B cell (primary cell): ENCODE measurements around the gene ANTXR1. TPM values are rescaled to one million over a fixed set of nuclear protein-coding genes. Genes with fewer than 3 reads are reported as not detected.

Experiments
- ATAC-seq: fragments of 200-7000 bp; cut with Tn5 transposase; one replicate; pipeline ENCODE4 v1.10.0; 2021; ENCODE audit warnings: low read depth, mild to moderate bottlenecking, moderate number of reproducible peaks, moderate library complexity
- CTCF ChIA-PET: fragments of 350-600 bp; sonication (Branson Sonifier 250); formaldehyde crosslinking; loops from one replicate; lab custom pipeline; 2021; ENCODE audit warnings: antibody characterized with exemption, inconsistent platforms; lab: Charles Lee
- POLR2A ChIA-PET: fragments of 350-600 bp; sonication (Branson Sonifier 250); formaldehyde crosslinking; loops from one replicate; lab custom pipeline; 2021; ENCODE audit warnings: antibody characterized with exemption; lab: Charles Lee
- DNase-seq: peaks from one replicate; pipeline ENCODE4 v3.0.0; 2013
- H2AFZ ChIP-seq: 2 replicates; pipeline ENCODE4 v1.6.1; 2012; ENCODE audit warnings: mild to moderate bottlenecking, low read depth, low read length; ENCODE audit not compliant: insufficient read depth, poor library complexity, severe bottlenecking
- H3K27ac ChIP-seq, 2 donors: 1 replicate in 1 of 2; 2 replicates in 1 of 2; pipeline ENCODE4 v1.5.1; 2012 to 2013; ENCODE audit warnings: low read length in 2 of 2, mild to moderate bottlenecking in 2 of 2, moderate library complexity in 1 of 2
- H3K27me3 ChIP-seq, 4 experiments: fragments of 200-600 bp in 1 of 4; sonication (generic) in 1 of 4; replicated peaks in 1 of 4; 1 replicate in 2 of 4; 2 replicates in 2 of 4; pipeline versions ENCODE4 v1.6.1 to v1.7.0; 2013 to 2016; ENCODE audit warnings: low read length in 3 of 4, mild to moderate bottlenecking in 2 of 4, mixed read lengths in 1 of 4, moderate library complexity in 1 of 4; ENCODE audit not compliant: insufficient read depth in 4 of 4, control insufficient read depth in 3 of 4; ENCODE audit errors: control extremely low read depth in 1 of 4
- H3K36me3 ChIP-seq, 2 experiments: replicated peaks in 1 of 2; 1 replicate in 1 of 2; 2 replicates in 1 of 2; pipeline versions ENCODE4 v1.6.1 to v1.7.1; 2013; ENCODE audit warnings: low read length in 1 of 2; ENCODE audit not compliant: insufficient read depth in 2 of 2, control insufficient read depth in 1 of 2; ENCODE audit errors: control extremely low read depth in 1 of 2, extremely low read depth in 1 of 2
- H3K4me1 ChIP-seq, 2 donors: fragments of 200-600 bp in 1 of 2; sonication (generic) in 1 of 2; 1 replicate in 1 of 2; 2 replicates in 1 of 2; pipeline versions ENCODE4 v1.5.1 to v1.6.1; 2013 to 2017; ENCODE audit warnings: low read length in 2 of 2; ENCODE audit not compliant: control insufficient read depth in 2 of 2, insufficient read depth in 2 of 2
- H3K4me2 ChIP-seq: replicated peaks from 2 replicates; pipeline ENCODE3; 2012; ENCODE audit warnings: mild to moderate bottlenecking, low read depth, low read length; ENCODE audit not compliant: poor library complexity, severe bottlenecking
- H3K4me3 ChIP-seq, 5 experiments: fragments of 200-600 bp in 1 of 5; sonication (generic) in 1 of 5; 1 replicate in 3 of 5; 2 replicates in 2 of 5; pipeline versions ENCODE4 v1.5.1 to v1.7.0; 2011 to 2016; ENCODE audit warnings: low read length in 4 of 5, mild to moderate bottlenecking in 4 of 5, low read depth in 2 of 5, control low read depth in 1 of 5, moderate library complexity in 1 of 5; ENCODE audit not compliant: insufficient read depth in 1 of 5; ENCODE audit errors: control extremely low read depth in 1 of 5, extremely low read depth in 1 of 5
- H3K79me2 ChIP-seq: fragments of 200-600 bp; sonication (generic); one replicate; pipeline ENCODE4 v1.6.0; 2016; ENCODE audit warnings: low read length; ENCODE audit not compliant: control insufficient read depth, insufficient read depth
- H3K9ac ChIP-seq: fragments of 200-600 bp; sonication (generic); 2 replicates; pipeline ENCODE4 v1.6.1; 2017; ENCODE audit warnings: mild to moderate bottlenecking, low read length, moderate library complexity
- H3K9me3 ChIP-seq, 3 donors: one replicate each; pipeline versions ENCODE4 v1.6.1 to v1.7.1; 2013; ENCODE audit warnings: low read length in 2 of 3; ENCODE audit not compliant: control insufficient read depth in 2 of 3, insufficient read depth in 1 of 3; ENCODE audit errors: control extremely low read depth in 1 of 3
- H4K20me1 ChIP-seq: 2 replicates; pipeline ENCODE4 v1.6.0; 2012; ENCODE audit warnings: mild to moderate bottlenecking, low read length; ENCODE audit not compliant: insufficient read depth, control insufficient read depth, poor library complexity, severe bottlenecking
- H3K27ac Mint-ChIP-seq: one replicate; pipeline ENCODE4 v1.8.0; 2021; ENCODE audit warnings: mixed read lengths
- H3K27me3 Mint-ChIP-seq: one replicate; pipeline ENCODE4 v1.8.0; 2021; ENCODE audit warnings: mixed read lengths
- H3K4me1 Mint-ChIP-seq: one replicate; pipeline ENCODE4 v1.8.0; 2021; ENCODE audit warnings: mixed read lengths
- H3K4me3 Mint-ChIP-seq: one replicate; pipeline ENCODE4 v1.8.0; 2021; ENCODE audit warnings: mixed read lengths
- H3K9me3 Mint-ChIP-seq: one replicate; pipeline ENCODE4 v1.8.0; 2022; ENCODE audit warnings: mixed read lengths; ENCODE audit not compliant: insufficient read depth
- EZH2 ChIP-seq: IDR thresholded peaks from 2 replicates; pipeline ENCODE4 v1.6.1; 2012; ENCODE audit warnings: borderline replicate concordance, low read depth, mild to moderate bottlenecking, moderate library complexity, low read length; ENCODE audit not compliant: insufficient read depth, poor library complexity, severe bottlenecking
- WGBS: methylation state at CpG from one replicate; pipeline ENCODE4 v1.1.5; 2013; ENCODE audit warnings: missing lambda C conversion rate; ENCODE audit not compliant: insufficient coverage; 5-methylcytosine and 5-hydroxymethylcytosine counted together
- intact Hi-C: fragments of 100-400 bp; cut with micrococcal nuclease; formaldehyde crosslinking; loops from one replicate; pipeline ENCODE4 v1.10.0; 2022
- polyA plus RNA-seq: library from polyadenylated mRNA; depleted of rRNA; stranded (reverse); fragments of >200 nt; gene quantifications from 2 replicates; pipeline ENCODE4 v1.2.3, GENCODE V29; 2012
- total RNA-seq, 2 donors: library from RNA; stranded (reverse); fragments of 120-200 nt in 1 of 2; gene quantifications; 1 replicate in 1 of 2; 2 replicates in 1 of 2; pipeline versions ENCODE4 v1.2.3 to v1.2.4, GENCODE V29; 2013 to 2022
- TF ChIP-seq, protein P1 (sequence below): fragments of 200-600 bp; IDR thresholded peaks from one replicate; pipeline ENCODE4 v1.8.0; 2022; ENCODE audit warnings: antibody characterized with exemption, mild to moderate bottlenecking

ANTXR1 gene
- total and polyA plus RNA-seq, 2 donors (not counting 1 experiment from before 2014, with no cell fraction given): not detected

- POLR2A ChIA-PET: no interaction called here
- no peaks in the 10 kb centered on the region for H3K36me3 ChIP-seq
- DNase-seq (no peak), ATAC-seq (no peak)
- H3K79me2 ChIP-seq: no peaks in the 10 kb centered on the region
- H3K4me1 ChIP-seq: no peaks in the 10 kb centered on the region
- no peak overlapping the region for H3K27ac ChIP-seq
- Mint-ChIP-seq H3K27me3 (peaks cover 15% of the 10 kb centered on the region), H3K4me1 (no peaks in the 10 kb centered on the region), H3K27ac (no peak overlapping the region), H3K9me3 (peaks cover 2% of the 10 kb centered on the region), H3K4me3 (no peak overlapping the region)
- no peaks in the 10 kb centered on the region for H4K20me1 ChIP-seq
- H3K9me3 ChIP-seq: no peaks in the 10 kb centered on the region
- no peak for TF ChIP-seq EZH2
- TF ChIP-seq, protein P1, sequence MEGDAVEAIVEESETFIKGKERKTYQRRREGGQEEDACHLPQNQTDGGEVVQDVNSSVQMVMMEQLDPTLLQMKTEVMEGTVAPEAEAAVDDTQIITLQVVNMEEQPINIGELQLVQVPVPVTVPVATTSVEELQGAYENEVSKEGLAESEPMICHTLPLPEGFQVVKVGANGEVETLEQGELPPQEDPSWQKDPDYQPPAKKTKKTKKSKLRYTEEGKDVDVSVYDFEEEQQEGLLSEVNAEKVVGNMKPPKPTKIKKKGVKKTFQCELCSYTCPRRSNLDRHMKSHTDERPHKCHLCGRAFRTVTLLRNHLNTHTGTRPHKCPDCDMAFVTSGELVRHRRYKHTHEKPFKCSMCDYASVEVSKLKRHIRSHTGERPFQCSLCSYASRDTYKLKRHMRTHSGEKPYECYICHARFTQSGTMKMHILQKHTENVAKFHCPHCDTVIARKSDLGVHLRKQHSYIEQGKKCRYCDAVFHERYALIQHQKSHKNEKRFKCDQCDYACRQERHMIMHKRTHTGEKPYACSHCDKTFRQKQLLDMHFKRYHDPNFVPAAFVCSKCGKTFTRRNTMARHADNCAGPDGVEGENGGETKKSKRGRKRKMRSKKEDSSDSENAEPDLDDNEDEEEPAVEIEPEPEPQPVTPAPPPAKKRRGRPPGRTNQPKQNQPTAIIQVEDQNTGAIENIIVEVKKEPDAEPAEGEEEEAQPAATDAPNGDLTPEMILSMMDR: no peak
- peaks cover 0 to 5% (median 0%) of the 10 kb centered on the region in 4 experiments for H3K27me3 ChIP-seq
- CTCF ChIA-PET: no interaction called here
- WGBS: 97% methylated on average over 3 of the region's 3 CpGs
- H3K4me3 ChIP-seq: no peak overlapping the region
- H2AFZ ChIP-seq: no peak overlapping the region
- no peak overlapping the region for H3K4me2 ChIP-seq
- intact Hi-C loops: no loop called here
- H3K9ac ChIP-seq: no peak overlapping the region
Observed at GRCh38 chr2:69202327-69202726, 189.3 kb downstream of the ANTXR1 start.

- Histone ChIP-seq H3K4me3 (no peak overlapping the region), H2AFZ (no peak overlapping the region), H3K36me3 (no peaks in the 10 kb centered on the region), H3K27me3 (peaks cover 0 to 5% (median 0%) of the 10 kb centered on the region in 4 experiments), H3K79me2 (no peaks in the 10 kb centered on the region), H3K4me2 (no peak overlapping the region), H3K4me1 (no peaks in the 10 kb centered on the region), H3K27ac (no peak overlapping the region), H3K9ac (no peak overlapping the region), H4K20me1 (no peaks in the 10 kb centered on the region), H3K9me3 (no peaks in the 10 kb centered on the region)
- 86% methylated on average over 1 of the region's 4 CpGs for WGBS
- intact Hi-C loops: no loop called here
- ChIA-PET CTCF (no interaction called here), POLR2A (no interaction called here)
- Mint-ChIP-seq H3K27me3 (peaks cover 16% of the 10 kb centered on the region), H3K4me3 (no peak overlapping the region), H3K9me3 (peaks cover 2% of the 10 kb centered on the region), H3K4me1 (no peaks in the 10 kb centered on the region), H3K27ac (no peak overlapping the region)
- TF ChIP-seq EZH2: no peak
- TF ChIP-seq, protein P1: no peak
- ATAC-seq (no peak), DNase-seq (no peak)
Observed at GRCh38 chr2:69203166-69203985, 190.4 kb downstream of the ANTXR1 start.
